A549 (cell line): ENCODE measurements around the gene RAVER1. TPM values are rescaled to one million over a fixed set of nuclear protein-coding genes. Genes with fewer than 3 reads are reported as not detected.

ENCODE experiments used
- BHLHE40 ChIP-seq: IDR thresholded peaks from 2 replicates; pipeline ENCODE4 v1.6.1; 2012; ENCODE audit warnings: low read depth, low read length, inconsistent platforms
- CBX2 ChIP-seq: fragments of 200-600 bp; sonication (generic); IDR thresholded peaks from 2 replicates; pipeline ENCODE4 v1.6.1; 2016; ENCODE audit warnings: low read depth, mild to moderate bottlenecking, borderline replicate concordance
- CBX8 ChIP-seq: fragments of 200-600 bp; sonication (generic); IDR thresholded peaks from 2 replicates; pipeline ENCODE4 v1.6.1; 2016
- CHD4 ChIP-seq: fragments of 200-600 bp; sonication (generic); IDR thresholded peaks from 2 replicates; pipeline ENCODE4 v1.6.1; 2016; ENCODE audit warnings: antibody characterized with exemption, mild to moderate bottlenecking, borderline replicate concordance
- CTCF ChIP-seq: fragments of >200 bp; sonication (Bioruptor Twin); formaldehyde crosslinking; IDR thresholded peaks from 3 replicates; pipeline ENCODE4 v1.5.1; 2016
- E2F6 ChIP-seq: IDR thresholded peaks from 2 replicates; pipeline ENCODE4 v1.6.1; 2012; ENCODE audit warnings: low read depth, borderline replicate concordance
- ELK1 ChIP-seq: fragments of 150-350 bp; IDR thresholded peaks from 2 replicates; pipeline ENCODE4 v1.6.1; 2014; ENCODE audit warnings: low read depth, mild to moderate bottlenecking, low read length
- EP300 ChIP-seq, 2 experiments: fragments of >200 bp; sonication (Bioruptor Twin); formaldehyde crosslinking; IDR thresholded peaks; 2 replicates in 1 of 2; 3 replicates in 1 of 2; pipeline ENCODE4 v1.6.1; 2016 to 2017
- ESRRA ChIP-seq: fragments of 150-350 bp; IDR thresholded peaks from 2 replicates; pipeline ENCODE4 v1.6.1; 2014; ENCODE audit warnings: mild to moderate bottlenecking, low read length, borderline replicate concordance
- FOXS1 ChIP-seq: fragments of 250-450 bp; sonication (Bioruptor Pico); IDR thresholded peaks from 2 replicates; pipeline ENCODE4 v1.5.0; 2020; ENCODE audit warnings: mild to moderate bottlenecking, moderate library complexity
- HES2 ChIP-seq: fragments of >200 bp; sonication (Bioruptor Twin); formaldehyde crosslinking; IDR thresholded peaks from 2 replicates; pipeline ENCODE4 v1.6.1; 2016
- HOXA7 ChIP-seq: fragments of 250-450 bp; sonication (Bioruptor Pico); IDR thresholded peaks from 2 replicates; pipeline ENCODE4 v1.5.0; 2020; ENCODE audit warnings: mild to moderate bottlenecking, moderate library complexity
- HOXB13 ChIP-seq: fragments of 250-450 bp; sonication (Bioruptor Pico); IDR thresholded peaks from 2 replicates; pipeline ENCODE4 v1.5.0; 2020; ENCODE audit warnings: low read depth, mild to moderate bottlenecking, moderate library complexity
- JUNB ChIP-seq: fragments of >200 bp; sonication (Bioruptor Twin); formaldehyde crosslinking; IDR thresholded peaks from 2 replicates; pipeline ENCODE4 v1.6.1; 2016
- KDM1A ChIP-seq: fragments of 200-600 bp; sonication (generic); IDR thresholded peaks from 2 replicates; pipeline ENCODE4 v1.6.1; 2016; ENCODE audit warnings: low read depth, mild to moderate bottlenecking
- MAZ ChIP-seq: fragments of 150-350 bp; IDR thresholded peaks from 2 replicates; pipeline ENCODE4 v1.6.1; 2014; ENCODE audit warnings: antibody characterized with exemption, low read depth, low read length, borderline replicate concordance
- NR3C1 ChIP-seq: fragments of >200 bp; sonication (Bioruptor Twin); formaldehyde crosslinking; IDR thresholded peaks from 3 replicates; pipeline ENCODE4 v1.6.1; 2017
- PBX3 ChIP-seq: IDR thresholded peaks from 2 replicates; pipeline ENCODE4 v1.6.1; 2012
- RCOR1 ChIP-seq: fragments of 150-350 bp; IDR thresholded peaks from 2 replicates; pipeline ENCODE4 v1.6.1; 2014; ENCODE audit warnings: antibody characterized with exemption, low read length, low read depth
- REST ChIP-seq: fragments of 200-600 bp; sonication (generic); IDR thresholded peaks from 2 replicates; pipeline ENCODE4 v1.6.1; 2016; ENCODE audit warnings: antibody characterized with exemption, mild to moderate bottlenecking, moderate library complexity
- SMC3 ChIP-seq: fragments of >200 bp; sonication (Bioruptor Twin); formaldehyde crosslinking; IDR thresholded peaks from 3 replicates; pipeline ENCODE4 v1.6.1; 2018; ENCODE audit warnings: inconsistent platforms
- SREBF2 ChIP-seq: fragments of 450-650 bp; IDR thresholded peaks from 2 replicates; pipeline ENCODE4 v1.6.1; 2014; ENCODE audit warnings: mild to moderate bottlenecking, moderate library complexity
- TP53 ChIP-seq: fragments of 250-450 bp; sonication (Bioruptor Pico); IDR thresholded peaks from 2 replicates; pipeline ENCODE4 v1.5.0; 2021; ENCODE audit warnings: mild to moderate bottlenecking, moderate library complexity
- USF2 ChIP-seq: fragments of 450-650 bp; IDR thresholded peaks from 2 replicates; pipeline ENCODE4 v1.6.1; 2014; ENCODE audit warnings: antibody characterized with exemption
- ZFP36 ChIP-seq: fragments of 450-650 bp; IDR thresholded peaks from 2 replicates; pipeline ENCODE4 v1.6.1; 2014; ENCODE audit warnings: borderline replicate concordance; ENCODE audit not compliant: partially characterized antibody
- ZNF302 ChIP-seq: fragments of 250-450 bp; sonication (Bioruptor Pico); IDR thresholded peaks from 2 replicates; pipeline ENCODE4 v1.9.0; 2021; ENCODE audit warnings: inconsistent platforms, mild to moderate bottlenecking, moderate library complexity
- ZSCAN20 ChIP-seq: fragments of 250-450 bp; sonication (Bioruptor Pico); IDR thresholded peaks from 2 replicates; pipeline ENCODE4 v1.8.0; 2022; ENCODE audit warnings: mild to moderate bottlenecking, moderate library complexity
- polyA plus RNA-seq, 4 experiments: library from polyadenylated mRNA; depleted of rRNA in 3 of 4; stranded (reverse); fragments of >200 nt; fragmentation: RNase III in 1 of 4; extraction: RNeasy Plus Mini Kit Qiagen cat#74134 plus additional on column Dnase treatment in 1 of 4; gene quantifications; 2 replicates in 3 of 4; 3 replicates in 1 of 4; pipeline ENCODE4 v1.2.3, GENCODE V29; 2011 to 2017

Gene RAVER1
- polyA plus RNA-seq, 2 of the 4 experiments (the other 2 are of a cell fraction) = 1.8 to 22.1 TPM

- peak; percentile 94 for TF ChIP-seq USF2
- no peak for TF ChIP-seq RCOR1
- TF ChIP-seq KDM1A = no peak
- no peak for TF ChIP-seq TP53 (CRISPR knock-in tag)
- TF ChIP-seq CHD4 = no peak
- no peak for TF ChIP-seq PBX3
- no peak for TF ChIP-seq CBX8
- TF ChIP-seq E2F6 = no peak
- no peak for TF ChIP-seq HOXB13 (CRISPR knock-in tag)
- no peak for TF ChIP-seq NR3C1
- TF ChIP-seq MAZ = no peak
- no peak for TF ChIP-seq HES2
- TF ChIP-seq CBX2 = no peak
- TF ChIP-seq ZSCAN20 (CRISPR knock-in tag) = no peak
- TF ChIP-seq HOXA7 (CRISPR knock-in tag) = no peak
- no peak for TF ChIP-seq ESRRA
- no peak for TF ChIP-seq CTCF
- TF ChIP-seq BHLHE40 = peak; percentile 35; the same call in 1 of the 2 replicates
- no peak for TF ChIP-seq ELK1
- no peak for TF ChIP-seq FOXS1 (CRISPR knock-in tag)
- no peak for TF ChIP-seq EP300 (IDR thresholded peaks at IDR 0.05)
- no peak for TF ChIP-seq JUNB
- TF ChIP-seq SMC3 = no peak
- no peak for TF ChIP-seq ZNF302 (CRISPR knock-in tag)
- TF ChIP-seq SREBF2 = no peak
- no peak for TF ChIP-seq REST
- TF ChIP-seq ZFP36 = no peak
Observed at GRCh38 chr19:10315335-10316214, 17.8 kb downstream of the RAVER1 start, which contains the start of gene FDX2 (continued).
